H1 (cell line): Measurements from ENCODE around the gene ZW10. TPM values are rescaled to one million over a fixed set of nuclear protein-coding genes. Genes with fewer than 3 reads are reported as not detected.

Experiments used
- CTCF ChIA-PET: fragments of 300-600 bp; sonication (Branson Sonifier 250); formaldehyde crosslinking; loops from one replicate; lab custom pipeline; 2021; ENCODE audit not compliant: partially characterized antibody; lab: Charles Lee
- POLR2A ChIA-PET: fragments of 300-600 bp; sonication (Branson Sonifier 250); formaldehyde crosslinking; loops from one replicate; lab custom pipeline; 2021; ENCODE audit warnings: inconsistent platforms; ENCODE audit not compliant: partially characterized antibody; lab: Charles Lee
- DNase-seq, 2 experiments: peaks; one replicate each; pipeline versions ENCODE4 v3.0.0 to v3.0.0-alpha.2; 2010 to 2022; ENCODE audit warnings: low spot score in 2 of 2, low read depth in 1 of 2, mixed read lengths in 1 of 2
- FAIRE-seq: peaks from 2 replicates; lab custom pipeline; 2011; peaks lifted over from hg19 to GRCh38; lab: Jason Lieb, UNC
- H2AFZ ChIP-seq: 2 replicates; pipeline ENCODE4 v1.8.1; 2012; ENCODE audit warnings: low read length, inconsistent platforms
- H2AK5ac ChIP-seq: 2 replicates; pipeline ENCODE4 v1.6.1; 2013; ENCODE audit warnings: low read depth, low read length
- H2BK120ac ChIP-seq: replicated peaks from 2 replicates; pipeline ENCODE3; 2013; ENCODE audit warnings: low read depth, low read length, inconsistent platforms
- H2BK12ac ChIP-seq: 2 replicates; pipeline ENCODE4 v1.6.1; 2013; ENCODE audit warnings: low read depth, low read length
- H2BK15ac ChIP-seq: 2 replicates; pipeline ENCODE4 v1.6.1; 2013; ENCODE audit warnings: low read length
- H2BK20ac ChIP-seq: 2 replicates; pipeline ENCODE4 v1.6.1; 2013; ENCODE audit warnings: low read length
- H2BK5ac ChIP-seq: 2 replicates; pipeline ENCODE4 v1.6.1; 2013; ENCODE audit warnings: low read depth, low read length
- H3K14ac ChIP-seq: 2 replicates; pipeline ENCODE4 v1.6.1; 2013; ENCODE audit warnings: inconsistent platforms; ENCODE audit not compliant: insufficient read length
- H3K18ac ChIP-seq: 2 replicates; pipeline ENCODE4 v1.6.1; 2013; ENCODE audit warnings: low read length; ENCODE audit errors: extremely low read depth
- H3K23ac ChIP-seq: 2 replicates; pipeline ENCODE4 v1.6.1; 2013; ENCODE audit warnings: inconsistent platforms; ENCODE audit not compliant: insufficient read length
- H3K23me2 ChIP-seq: 2 replicates; pipeline ENCODE4 v1.6.1; 2013; ENCODE audit warnings: low read depth, low read length
- H3K27ac ChIP-seq: 2 replicates; pipeline ENCODE4 v1.6.1; 2011; ENCODE audit warnings: low read depth, low read length, inconsistent platforms
- H3K27me3 ChIP-seq, 4 experiments: replicated peaks in 1 of 4; 1 replicate in 1 of 4; 2 replicates in 3 of 4; pipeline versions ENCODE4 v1.6.1 to v1.8.1; 2011 to 2013; ENCODE audit warnings: low read length in 3 of 4, mild to moderate bottlenecking in 3 of 4, inconsistent platforms in 2 of 4, mixed read lengths in 2 of 4, moderate library complexity in 1 of 4; ENCODE audit not compliant: control insufficient read depth in 3 of 4, insufficient read depth in 3 of 4; ENCODE audit errors: extremely low read depth in 1 of 4
- H3K36me3 ChIP-seq, 4 experiments: 2 replicates each; pipeline versions ENCODE4 v1.6.1 to v1.8.1; 2011 to 2013; ENCODE audit warnings: mild to moderate bottlenecking in 4 of 4, low read length in 3 of 4, moderate library complexity in 2 of 4, control low read depth in 1 of 4, inconsistent platforms in 1 of 4; ENCODE audit not compliant: insufficient read depth in 4 of 4, control insufficient read depth in 2 of 4
- H3K4ac ChIP-seq: replicated peaks from 2 replicates; pipeline ENCODE3; 2013; ENCODE audit warnings: low read length, low read depth, mixed read lengths, inconsistent platforms; ENCODE audit not compliant: insufficient read length
- H3K4me1 ChIP-seq, 4 experiments: replicated peaks in 1 of 4; 1 replicate in 1 of 4; 2 replicates in 3 of 4; pipeline versions ENCODE4 v1.6.1 to v1.8.1; 2011 to 2013; ENCODE audit warnings: low read length in 3 of 4, inconsistent platforms in 2 of 4, mixed read lengths in 1 of 4; ENCODE audit not compliant: insufficient read depth in 4 of 4, control insufficient read depth in 3 of 4
- H3K4me2 ChIP-seq, 2 experiments: 2 replicates each; pipeline versions ENCODE4 v1.6.1 to v1.8.1; 2011 to 2013; ENCODE audit warnings: low read depth in 2 of 2, low read length in 2 of 2, control low read depth in 1 of 2, inconsistent platforms in 1 of 2, mild to moderate bottlenecking in 1 of 2; ENCODE audit not compliant: insufficient read depth in 1 of 2
- H3K4me3 ChIP-seq, 4 experiments: fragments of 200-600, 300-600 bp in 1 of 4; sonication (generic), shearing (Covaris generic), sonication (Bioruptor Twin) in 1 of 4; 2 replicates each; pipeline versions ENCODE4 v1.5.1 to v1.8.1; 2011 to 2016; ENCODE audit warnings: low read length in 4 of 4, low read depth in 3 of 4, control low read depth in 2 of 4, inconsistent platforms in 2 of 4, mild to moderate bottlenecking in 2 of 4, mixed read lengths in 1 of 4, moderate library complexity in 1 of 4; ENCODE audit not compliant: insufficient read depth in 2 of 4; ENCODE audit errors: extremely low read depth in 1 of 4
- H3K56ac ChIP-seq: replicated peaks from 2 replicates; pipeline ENCODE3; 2013; ENCODE audit warnings: low read depth, mild to moderate bottlenecking, mixed read lengths, low read length, inconsistent platforms; ENCODE audit not compliant: insufficient read length
- H3K79me1 ChIP-seq: 2 replicates; pipeline ENCODE4 v1.6.1; 2013; ENCODE audit warnings: low read depth, low read length, control low read depth
- H3K79me2 ChIP-seq, 2 experiments: 2 replicates each; pipeline versions ENCODE4 v1.6.1 to v1.8.1; 2012 to 2013; ENCODE audit warnings: low read length in 2 of 2, mild to moderate bottlenecking in 2 of 2, inconsistent platforms in 1 of 2; ENCODE audit not compliant: insufficient read depth in 2 of 2, control insufficient read depth in 1 of 2
- H3K9ac ChIP-seq, 4 experiments: replicated peaks in 1 of 4; 1 replicate in 1 of 4; 2 replicates in 3 of 4; pipeline versions ENCODE4 v1.6.1 to v1.8.1; 2011 to 2013; ENCODE audit warnings: low read depth in 3 of 4, low read length in 3 of 4, control low read depth in 2 of 4, mild to moderate bottlenecking in 2 of 4, moderate library complexity in 2 of 4, inconsistent platforms in 1 of 4; ENCODE audit errors: extremely low read depth in 1 of 4
- H3K9me3 ChIP-seq, 2 experiments: 2 replicates each; pipeline versions ENCODE4 v1.6.1 to v1.8.1; 2012 to 2013; ENCODE audit warnings: mild to moderate bottlenecking in 2 of 2, moderate library complexity in 2 of 2, control low read depth in 1 of 2, inconsistent platforms in 1 of 2, low read depth in 1 of 2, low read length in 1 of 2, mixed read lengths in 1 of 2; ENCODE audit not compliant: insufficient read depth in 2 of 2
- H4K20me1 ChIP-seq, 2 experiments: replicated peaks in 1 of 2; 2 replicates each; pipeline versions ENCODE3 to v1.8.1; 2011 to 2013; ENCODE audit warnings: inconsistent platforms in 2 of 2, low read length in 2 of 2, mild to moderate bottlenecking in 1 of 2; ENCODE audit not compliant: insufficient read depth in 2 of 2, control insufficient read depth in 1 of 2
- H4K5ac ChIP-seq: 2 replicates; pipeline ENCODE4 v1.6.1; 2013; ENCODE audit warnings: low read length, low read depth, mixed read lengths, inconsistent platforms; ENCODE audit not compliant: insufficient read length
- H4K8ac ChIP-seq: 2 replicates; pipeline ENCODE4 v1.8.0; 2013; ENCODE audit warnings: mild to moderate bottlenecking, moderate library complexity, low read length, inconsistent platforms; ENCODE audit not compliant: insufficient read depth; ENCODE audit errors: extremely low read depth
- H4K91ac ChIP-seq: replicated peaks from 2 replicates; pipeline ENCODE3; 2013; ENCODE audit warnings: low read length, mixed read lengths, inconsistent platforms; ENCODE audit not compliant: insufficient read length
- CTCF ChIP-seq, 3 experiments: IDR thresholded peaks; 1 replicate in 2 of 3; 2 replicates in 1 of 3; pipeline versions ENCODE4 v1.5.1 to v1.6.1; 2011; ENCODE audit warnings: low read length in 3 of 3, mild to moderate bottlenecking in 3 of 3, inconsistent platforms in 2 of 3, low read depth in 1 of 3, moderate library complexity in 1 of 3; ENCODE audit not compliant: insufficient read depth in 1 of 3; ENCODE audit errors: control extremely low read depth in 1 of 3
- EP300 ChIP-seq, 2 experiments: IDR thresholded peaks; 1 replicate in 1 of 2; 2 replicates in 1 of 2; pipeline ENCODE4 v1.6.1; 2011 to 2012; ENCODE audit warnings: low read depth in 2 of 2, low read length in 2 of 2, mild to moderate bottlenecking in 2 of 2, borderline replicate concordance in 1 of 2, inconsistent platforms in 1 of 2, moderate library complexity in 1 of 2
- GTF2F1 ChIP-seq: IDR thresholded peaks from 2 replicates; pipeline ENCODE4 v1.6.1; 2012; ENCODE audit warnings: low read depth, low read length, improper control_type of control experiment, borderline replicate concordance
- KDM1A ChIP-seq: fragments of 200-600, 300-600 bp; sonication (generic); IDR thresholded peaks from 2 replicates; pipeline ENCODE4 v1.7.1; 2016; ENCODE audit warnings: mild to moderate bottlenecking, low read length, borderline replicate concordance
- MAFK ChIP-seq: IDR thresholded peaks from 2 replicates; pipeline ENCODE4 v1.6.1; 2012; ENCODE audit warnings: low read depth, mild to moderate bottlenecking, improper control_type of control experiment, low read length
- RAD21 ChIP-seq, 2 experiments: IDR thresholded peaks in 1 of 2; conservative IDR thresholded peaks in 1 of 2; 2 replicates each; pipeline ENCODE4 v1.6.1; 2011; ENCODE audit warnings: low read depth in 2 of 2, low read length in 2 of 2, improper control_type of control experiment in 1 of 2, inconsistent platforms in 1 of 2, mild to moderate bottlenecking in 1 of 2, moderate library complexity in 1 of 2
- TAF1 ChIP-seq: IDR thresholded peaks from 2 replicates; pipeline ENCODE4 v1.6.1; 2011; ENCODE audit warnings: mild to moderate bottlenecking, low read depth, low read length
- WGBS, 2 experiments: shearing (Covaris generic) in 1 of 2; methylation state at CpG; one replicate each; pipeline versions ENCODE4 v1.1.6 to v1.1.7; 2013 to 2015; ENCODE audit warnings: low lambda C conversion rate in 2 of 2, mixed read lengths in 2 of 2, inconsistent platforms in 1 of 2, low coverage in 1 of 2, missing lambda C conversion rate in 1 of 2; ENCODE audit not compliant: insufficient replicate concordance in 2 of 2, insufficient coverage in 1 of 2, insufficient read length in 1 of 2; ENCODE audit errors: extremely low coverage in 1 of 2, missing lambda C conversion rate in 1 of 2; 5-methylcytosine and 5-hydroxymethylcytosine counted together
- polyA plus RNA-seq, 7 experiments: library from polyadenylated mRNA; depleted of rRNA in 3 of 7; stranded (reverse) in 5 of 7; unstranded in 2 of 7; fragments of >200 nt in 5 of 7; fragments of 200-250 nt in 2 of 7; gene quantifications; 1 replicate in 5 of 7; 2 replicates in 1 of 7; 4 replicates in 1 of 7; pipeline versions ENCODE4 v1.2.1 to v1.2.3, GENCODE V29; 2011 to 2013; ENCODE audit warnings: missing spikeins in 2 of 7, mixed read lengths in 2 of 7
- total RNA-seq: library from RNA; stranded (reverse); fragmentation: NEBNext Ultra II Directional; extraction: Animal tissue kit (Norgen Biotek cat#: 25700); gene quantifications from 2 replicates; pipeline ENCODE4 v1.2.1, GENCODE V29; 2021
- TF ChIP-seq, protein P1 (sequence below): IDR thresholded peaks from 2 replicates; pipeline ENCODE4 v1.6.1; 2012; ENCODE audit warnings: inconsistent platforms

Gene ZW10
- total and polyA plus RNA-seq, 2 of the 8 experiments (the other 6 are each of a cell fraction or from before 2014, with no cell fraction given) = 9.0 to 25.3 TPM

GRCh38 chr11:113764527-113765219, 8.8 kb downstream of the ZW10 start:
- Histone ChIP-seq H3K23me2 (no peaks in the 10 kb centered on the region), H2BK20ac (no peak overlapping the region), H3K4me3 (no peak overlapping the region), H3K4me1 (no peaks in the 10 kb centered on the region), H4K5ac (no peak overlapping the region), H2BK15ac (no peak overlapping the region), H4K20me1 (peaks cover 2 to 4% of the 10 kb centered on the region in 2 experiments), H3K14ac (no peak overlapping the region), H3K36me3 (peaks cover 0 to 29% (median 12%) of the 10 kb centered on the region in 4 experiments; a peak in 7 of 8 replicates), H4K8ac (no peak overlapping the region), H2AFZ (no peak overlapping the region), H2BK12ac (no peak overlapping the region), H3K79me1 (peaks cover 3% of the 10 kb centered on the region; the same call in 1 of the 2 replicates), H3K9me3 (no peaks in the 10 kb centered on the region), H3K23ac (no peak overlapping the region), H3K56ac (no peak overlapping the region), H3K27ac (no peak overlapping the region), H2BK5ac (no peak overlapping the region), H4K91ac (no peak overlapping the region), H3K27me3 (no peaks in the 10 kb centered on the region), H3K4ac (no peak overlapping the region), H2BK120ac (no peak overlapping the region), H3K18ac (no peak overlapping the region), H3K4me2 (no peak overlapping the region), H3K9ac (no peak overlapping the region), H2AK5ac (no peak overlapping the region), H3K79me2 (peaks cover 0 to 6% of the 10 kb centered on the region in 2 experiments; a peak in 2 of 4 replicates)
- FAIRE-seq (no peak), DNase-seq (no peak)
- 90% methylated on average over 2 of the region's 2 CpGs; no CpG with 5 or more reads in 1 of the 2 experiments for WGBS, 2 experiments
- CTCF ChIA-PET = interaction anchor here (0.6 to 1.4 kb wide), 2 partner anchors 9 to 92 kb away, joined by 3 read pairs; partner anchors contain the start of gene ZW10
- POLR2A ChIA-PET = no interaction called here
- TF ChIP-seq EP300 (IDR thresholded peaks at IDR 0.05; ENCODE audit: borderline replicate concordance in 1 of 2, low read depth in 2 of 2, low read length in 2 of 2) (no peak), GTF2F1 (no peak), TAF1 (no peak), KDM1A (no peak), CTCF (IDR thresholded peaks at IDR 0.05; ENCODE audit: control extremely low read depth in 1 of 3, insufficient read depth in 1 of 3, low read depth in 1 of 3, low read length in 3 of 3) (no peak), MAFK (no peak), RAD21 (IDR thresholded peaks at IDR 0.05 in 1 of 2, conservative IDR thresholded peaks at IDR 0.05 in 1 of 2; ENCODE audit: low read depth in 2 of 2, low read length in 2 of 2) (no peak)
- TF ChIP-seq, protein P1, sequence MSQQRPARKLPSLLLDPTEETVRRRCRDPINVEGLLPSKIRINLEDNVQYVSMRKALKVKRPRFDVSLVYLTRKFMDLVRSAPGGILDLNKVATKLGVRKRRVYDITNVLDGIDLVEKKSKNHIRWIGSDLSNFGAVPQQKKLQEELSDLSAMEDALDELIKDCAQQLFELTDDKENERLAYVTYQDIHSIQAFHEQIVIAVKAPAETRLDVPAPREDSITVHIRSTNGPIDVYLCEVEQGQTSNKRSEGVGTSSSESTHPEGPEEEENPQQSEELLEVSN = no peak
